Measurements from ENCODE around the gene HMCN2.

GRCh38 chr9:130465383-130466096, 200.0 kb downstream of the HMCN2 start:
- TF ChIP-seq POLR2AphosphoS5 (IDR thresholded peaks at IDR 0.05), result no peak
- TF ChIP-seq CTCF (IDR thresholded peaks at IDR 0.05), result no peak

Data from esophagus muscularis mucosa (tissue), 3 donors.